T-helper 2 cell treated with Interferon-gamma antibody and Interleukin-4, amounts not matched to agents 100 ng/mL and 5 ng/mL, for 36 hours (primary cell): ENCODE data around the gene UPK3BL2. TPM values are rescaled to one million over a fixed set of nuclear protein-coding genes. Genes with fewer than 3 reads are reported as not detected.
"Not testable (repeated sequence)": the region's sequence is repeated elsewhere in the genome, so short reads cannot be mapped to it uniquely, and the experiment has no call there.

Source experiments
- intact Hi-C: fragments of 100-400 bp; cut with micrococcal nuclease; formaldehyde crosslinking; loops from one replicate; pipeline ENCODE4 v1.15.1; 2023
- total RNA-seq: library from RNA; stranded (reverse); gene quantifications from 2 replicates; pipeline ENCODE4 v1.2.3, GENCODE V29; 2022

UPK3BL2 gene
- total RNA-seq, 1 donor from 2014 or later, result 20.6 TPM

DNA sequence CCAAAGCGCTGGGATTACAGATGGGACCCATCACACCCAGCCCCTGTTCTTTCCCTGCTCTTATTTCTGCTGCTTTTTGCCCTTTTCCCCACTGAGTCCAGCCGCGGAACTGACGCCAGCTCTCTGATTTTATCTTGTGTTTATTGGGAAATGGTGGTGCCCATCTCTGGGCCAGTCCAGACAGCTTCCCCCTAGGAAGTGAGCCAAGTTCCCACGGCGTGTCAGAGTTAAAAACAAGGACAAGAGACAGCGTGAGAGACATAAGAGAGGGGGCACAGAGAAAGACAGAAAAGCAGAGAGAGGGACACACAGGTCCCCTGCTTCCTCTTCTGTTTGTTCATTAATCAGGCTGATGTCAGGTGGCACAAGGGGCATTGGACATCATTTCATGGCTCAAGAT is 11.9 kb downstream of the UPK3BL2 start:
- intact Hi-C loops, result not testable (repeated sequence)

DNA sequence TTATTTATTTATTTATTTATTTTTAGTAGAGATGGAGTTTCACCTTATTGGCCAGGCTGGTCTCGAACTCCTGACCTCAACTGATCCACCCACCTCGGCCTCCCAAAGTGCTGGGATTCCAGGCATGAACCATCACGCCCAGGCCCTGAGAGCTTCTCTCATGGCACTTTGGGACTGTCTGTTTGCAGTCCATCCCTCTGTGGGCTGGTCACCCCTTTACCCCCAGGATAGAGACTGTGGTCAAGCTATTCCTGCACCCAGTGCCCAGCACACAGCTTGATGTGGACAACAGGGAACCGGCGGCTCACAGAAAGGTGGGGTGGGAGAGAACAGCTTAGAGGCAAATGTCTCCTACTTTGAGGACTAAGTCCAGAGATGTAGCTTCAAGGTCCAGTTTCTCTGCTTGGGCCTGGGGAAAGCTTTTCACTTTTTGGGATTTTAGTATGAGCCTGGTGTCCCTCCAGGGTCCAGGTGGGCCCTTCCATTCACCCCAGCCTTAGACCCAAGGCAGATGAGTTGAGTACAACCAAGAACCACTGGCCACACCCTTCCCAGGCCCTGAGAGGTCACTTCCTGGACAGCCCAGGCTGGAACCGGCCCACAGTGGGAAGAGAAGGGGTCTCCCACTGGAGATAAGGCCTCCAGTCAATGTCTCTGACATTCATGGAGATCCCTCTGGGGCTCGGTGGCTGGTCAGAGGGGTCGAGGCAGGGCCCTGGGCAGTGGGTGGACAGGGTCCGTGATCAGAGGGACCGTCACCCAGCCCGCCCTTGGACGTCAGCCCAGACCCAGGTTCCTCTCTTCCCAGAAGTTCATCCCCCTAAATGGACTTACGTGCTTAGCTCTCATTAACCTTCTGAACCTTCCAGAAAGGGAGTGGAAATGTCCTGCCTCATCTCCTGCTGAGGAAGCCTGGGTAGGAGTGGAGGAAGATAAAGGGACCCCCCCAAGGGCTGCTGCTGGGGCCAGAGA is 15.4 kb downstream of the UPK3BL2 start:
- intact Hi-C loops, result not testable (repeated sequence)

DNA sequence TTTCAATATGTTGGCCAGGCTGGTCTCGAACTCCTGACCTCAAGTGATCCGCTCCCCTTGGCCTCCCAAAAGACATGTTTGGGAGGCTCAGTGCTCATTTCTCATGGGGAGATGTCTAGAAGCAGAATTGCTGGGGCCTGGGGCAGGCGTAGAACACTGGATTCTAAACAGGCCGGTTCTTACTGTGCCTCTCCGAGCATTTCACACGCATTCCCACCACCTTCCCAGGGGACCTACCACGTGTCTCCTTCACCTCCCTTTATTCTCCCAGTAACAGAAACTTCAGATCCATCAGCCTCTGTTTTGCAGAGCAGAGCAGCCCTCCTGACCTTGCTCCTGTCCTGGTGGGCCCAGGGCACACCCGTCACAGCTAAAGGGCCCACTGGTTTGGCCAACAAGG is 16.3 kb downstream of the UPK3BL2 start:
- intact Hi-C loops, result not testable (repeated sequence)

DNA sequence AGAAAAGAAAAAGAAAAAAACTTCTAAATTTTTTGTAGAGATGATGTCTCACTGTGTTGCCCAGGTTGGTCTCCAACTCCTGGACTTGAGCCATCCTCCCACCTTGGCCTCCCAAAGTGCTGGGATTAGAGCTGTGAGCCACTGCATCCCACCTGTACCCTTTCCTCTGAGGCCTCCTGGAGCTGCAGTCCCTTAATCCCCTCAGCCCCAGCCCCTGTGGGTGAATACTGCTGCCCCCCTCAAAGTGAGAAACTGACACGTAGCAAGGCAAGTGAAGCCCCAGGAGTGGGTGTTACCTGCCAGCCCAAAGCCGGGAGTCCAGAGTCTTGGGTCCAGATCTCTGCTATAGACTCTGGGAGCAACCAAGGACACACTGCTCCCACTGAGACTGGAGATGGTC is 18.7 kb downstream of the UPK3BL2 start:
- intact Hi-C loops, result not testable (repeated sequence)

DNA sequence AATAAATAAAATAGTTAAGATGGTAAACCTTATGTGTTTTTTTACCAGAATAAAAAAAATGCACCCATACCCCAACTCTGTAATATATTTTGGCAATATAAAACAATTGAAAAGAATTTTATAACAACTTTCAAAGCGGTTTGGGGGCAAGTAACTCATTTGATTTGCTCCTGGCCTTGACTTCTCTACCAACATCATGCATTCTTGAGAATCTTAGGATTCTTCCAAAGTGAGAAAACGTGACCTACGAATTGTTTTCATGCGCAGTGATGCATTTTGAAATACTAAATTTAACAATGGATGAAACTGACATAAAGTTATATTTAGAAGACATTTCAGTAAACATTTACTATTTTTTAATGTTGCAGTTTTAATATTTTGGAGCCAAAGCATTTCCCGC is 22.7 kb downstream of the UPK3BL2 start:
- intact Hi-C loops, result not testable (repeated sequence)

DNA sequence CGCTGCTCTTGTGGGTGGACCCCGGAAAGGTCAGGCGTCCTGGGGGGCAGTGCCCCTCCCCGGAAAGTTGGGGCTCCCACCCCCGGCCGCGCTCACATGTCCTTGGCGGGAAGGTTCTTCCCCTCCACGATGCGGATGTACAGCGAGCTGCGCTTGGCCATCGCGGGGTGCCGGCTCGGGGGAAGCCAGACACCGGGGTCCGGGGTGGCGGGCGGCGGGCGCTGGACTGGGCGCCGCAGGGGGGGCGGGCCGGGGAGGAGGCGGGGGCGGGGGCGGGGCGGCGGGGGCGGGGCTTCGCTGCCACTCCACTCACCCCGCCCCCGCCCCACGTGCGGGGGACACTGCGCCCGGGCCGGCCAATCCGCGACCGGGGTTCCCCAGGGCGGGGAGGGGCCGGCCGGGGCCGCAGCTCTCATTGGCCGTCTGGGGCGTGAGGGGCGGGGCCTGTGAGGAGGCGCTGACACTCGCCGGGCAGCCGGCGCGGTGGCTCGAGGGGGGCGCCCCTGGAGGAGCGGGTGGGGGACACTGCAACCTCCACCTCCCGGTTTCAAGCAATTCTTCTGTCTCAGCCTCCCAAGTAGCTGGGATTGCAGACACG is 25.8 kb downstream of the UPK3BL2 start, which contains the start of gene RASA4B:
TSS of gene RASA4B (minus strand) at position 228 of the 598 bp plus-strand sequence. CDS start at position 161, 67 bp downstream.
- intact Hi-C loops, result not testable (repeated sequence)

DNA sequence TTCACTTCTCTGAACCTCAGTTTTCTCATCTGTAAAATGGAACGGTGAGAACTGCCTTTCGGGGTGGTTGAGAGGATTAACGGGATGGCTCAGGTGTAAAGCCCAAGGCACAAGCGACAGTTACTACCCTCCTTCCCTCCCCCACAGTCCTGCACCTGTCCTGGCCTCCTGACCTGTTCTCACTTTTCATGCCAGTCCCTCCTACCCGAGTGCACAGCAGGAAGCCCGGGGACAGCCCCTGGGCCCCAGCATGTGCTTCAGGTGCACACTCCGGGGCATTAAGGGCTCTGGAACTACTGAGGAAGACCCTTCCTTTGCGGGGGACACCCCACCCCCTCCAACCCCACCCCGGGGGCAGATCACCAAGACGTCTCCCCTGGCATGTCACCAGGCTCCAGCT is 26.5 kb downstream of the UPK3BL2 start:
- intact Hi-C loops, result not testable (repeated sequence)

DNA sequence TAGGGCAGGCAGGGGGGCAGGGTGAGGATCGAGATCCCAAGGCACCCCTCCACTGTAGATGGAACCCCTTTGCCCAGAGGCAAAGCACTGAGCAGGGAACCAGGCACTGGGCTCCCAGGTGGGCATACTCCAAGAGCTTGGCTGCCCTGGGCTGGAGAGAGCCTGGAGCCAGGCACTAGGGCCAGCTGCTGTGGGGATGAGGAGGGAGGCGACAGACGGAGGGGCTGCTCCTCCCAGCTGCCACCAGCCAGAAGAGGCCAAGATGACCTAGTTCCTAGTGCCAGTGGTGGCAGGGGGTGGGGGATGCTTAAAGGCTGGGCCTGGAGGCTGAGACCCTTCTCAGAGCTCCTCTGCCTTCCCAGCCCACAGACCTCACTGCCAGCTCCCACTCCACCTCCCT is 27.6 kb downstream of the UPK3BL2 start:
- intact Hi-C loops, result not testable (repeated sequence)

DNA sequence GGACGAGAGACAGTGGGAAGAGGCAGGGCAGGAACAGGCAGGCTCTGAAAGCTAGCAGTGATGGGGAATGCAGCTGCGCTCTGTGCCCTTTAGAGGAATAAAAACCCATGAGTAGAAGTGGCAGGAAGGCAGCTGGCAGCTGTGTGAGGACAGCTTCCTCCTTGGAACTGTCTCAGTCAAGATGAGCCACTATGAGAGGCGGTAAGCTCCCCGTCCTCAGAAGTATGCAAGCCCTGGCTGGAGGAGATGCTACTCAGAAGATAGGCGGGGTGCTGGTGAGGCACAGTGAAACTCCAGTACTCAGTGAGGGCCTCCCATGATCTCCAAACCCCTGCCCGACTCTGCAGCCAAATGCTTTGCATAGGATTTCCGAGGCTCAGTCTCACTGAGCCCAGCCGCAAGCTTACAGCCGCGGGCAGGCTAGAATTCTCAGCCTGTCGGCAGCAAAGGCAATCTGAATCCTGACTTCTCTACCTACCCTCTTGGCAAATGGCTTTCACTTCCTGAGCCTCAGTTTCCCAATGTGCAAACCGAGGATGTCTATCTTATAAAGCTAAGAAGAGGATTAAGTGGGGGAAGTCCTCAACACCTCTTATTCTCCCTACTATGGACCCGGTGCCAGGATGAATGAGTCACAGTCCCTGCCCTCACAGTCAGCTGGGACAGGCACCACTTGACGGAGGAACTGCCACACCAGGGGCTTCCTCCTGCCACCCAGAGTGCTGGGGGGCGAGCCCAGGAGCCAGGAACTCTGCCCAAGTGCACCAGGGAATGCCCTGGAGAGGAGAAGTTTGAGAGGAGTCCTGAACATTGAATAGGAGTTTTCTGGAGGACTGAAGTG is 28.4 kb downstream of the UPK3BL2 start:
- intact Hi-C loops, result not testable (repeated sequence)

DNA sequence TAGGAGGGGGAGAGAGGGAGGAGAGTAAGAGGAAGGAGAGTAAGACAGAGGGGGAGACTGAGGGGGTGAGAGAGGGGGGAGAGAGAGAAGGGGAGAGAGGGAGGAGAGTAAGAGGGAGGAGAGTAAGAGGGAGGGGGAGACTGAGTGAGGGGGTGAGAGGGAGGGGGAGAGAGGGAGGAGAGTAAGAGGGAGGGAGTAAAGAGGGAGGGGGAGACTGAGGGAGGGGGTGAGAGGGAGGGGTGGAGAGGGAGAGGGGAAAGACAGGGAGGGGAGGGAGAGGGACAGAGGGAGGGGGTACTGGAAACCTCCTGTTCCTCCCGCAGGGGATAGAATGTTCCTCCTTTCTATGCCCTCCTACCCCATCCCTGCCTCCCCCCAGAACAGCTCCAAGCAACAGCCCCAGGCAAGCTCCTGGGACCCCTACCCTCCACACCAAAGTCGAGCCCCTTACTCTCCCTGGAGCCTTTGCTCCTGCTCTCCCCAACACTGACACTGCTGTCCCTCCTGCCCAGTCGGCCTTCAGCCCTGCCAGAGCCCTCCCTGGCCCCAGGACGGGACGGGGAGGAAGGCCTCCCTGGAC is 30.8 kb downstream of the UPK3BL2 start:
- intact Hi-C loops, result not testable (repeated sequence)

DNA sequence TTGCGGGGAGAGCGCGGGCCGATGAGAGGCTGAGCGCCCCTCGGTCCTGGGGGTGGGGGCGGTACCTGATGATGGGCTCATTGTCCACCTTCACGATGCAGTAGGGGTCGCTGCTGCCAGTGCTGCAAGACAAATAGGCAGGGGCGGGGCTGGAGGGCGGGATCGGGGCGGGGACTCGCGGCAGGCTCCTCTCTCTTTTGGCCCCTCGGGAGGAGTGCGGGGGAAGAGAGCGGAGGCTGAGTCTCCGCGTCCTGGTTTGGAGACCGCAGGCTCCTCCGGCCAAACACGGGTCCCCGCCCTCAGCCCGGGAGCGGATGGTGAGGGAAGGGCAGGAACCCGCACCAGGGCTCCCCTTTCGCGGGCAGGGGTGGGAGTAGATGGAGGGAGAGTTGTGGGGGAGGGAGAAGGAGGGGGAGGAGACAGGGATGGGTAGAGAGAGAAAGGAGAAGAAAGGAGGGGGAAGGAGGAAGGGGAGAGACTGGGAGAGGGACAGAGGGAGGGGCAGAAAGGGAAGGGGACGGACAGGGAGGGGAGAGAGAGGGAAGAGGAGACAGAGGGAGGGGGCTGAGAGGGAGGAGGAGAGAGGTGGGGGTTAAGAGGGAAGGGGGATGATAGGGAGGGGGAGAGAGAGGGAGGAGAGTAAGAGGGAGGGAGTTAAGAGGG is 31.5 kb downstream of the UPK3BL2 start:
- intact Hi-C loops, result not testable (repeated sequence)

DNA sequence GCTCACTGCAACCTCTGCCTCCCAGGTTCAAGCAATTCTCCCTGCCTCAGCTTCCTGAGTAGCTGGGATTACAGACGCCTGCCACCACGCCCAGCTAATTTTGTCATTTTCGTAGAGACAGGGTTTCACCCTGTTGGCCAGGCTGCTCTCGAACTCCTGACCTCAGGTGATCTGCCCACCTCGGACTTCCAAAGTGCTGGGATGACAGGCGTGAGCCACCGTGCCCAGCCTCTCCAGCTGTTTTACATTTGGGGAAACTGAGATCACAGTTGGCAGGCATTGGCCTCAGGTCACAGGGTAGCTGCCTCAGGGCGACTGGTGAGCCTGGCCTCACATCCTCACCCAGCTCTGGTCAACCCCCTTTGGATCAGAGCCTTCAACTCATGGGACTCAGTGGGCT is 32.9 kb downstream of the UPK3BL2 start:
- intact Hi-C loops, result not testable (repeated sequence)

DNA sequence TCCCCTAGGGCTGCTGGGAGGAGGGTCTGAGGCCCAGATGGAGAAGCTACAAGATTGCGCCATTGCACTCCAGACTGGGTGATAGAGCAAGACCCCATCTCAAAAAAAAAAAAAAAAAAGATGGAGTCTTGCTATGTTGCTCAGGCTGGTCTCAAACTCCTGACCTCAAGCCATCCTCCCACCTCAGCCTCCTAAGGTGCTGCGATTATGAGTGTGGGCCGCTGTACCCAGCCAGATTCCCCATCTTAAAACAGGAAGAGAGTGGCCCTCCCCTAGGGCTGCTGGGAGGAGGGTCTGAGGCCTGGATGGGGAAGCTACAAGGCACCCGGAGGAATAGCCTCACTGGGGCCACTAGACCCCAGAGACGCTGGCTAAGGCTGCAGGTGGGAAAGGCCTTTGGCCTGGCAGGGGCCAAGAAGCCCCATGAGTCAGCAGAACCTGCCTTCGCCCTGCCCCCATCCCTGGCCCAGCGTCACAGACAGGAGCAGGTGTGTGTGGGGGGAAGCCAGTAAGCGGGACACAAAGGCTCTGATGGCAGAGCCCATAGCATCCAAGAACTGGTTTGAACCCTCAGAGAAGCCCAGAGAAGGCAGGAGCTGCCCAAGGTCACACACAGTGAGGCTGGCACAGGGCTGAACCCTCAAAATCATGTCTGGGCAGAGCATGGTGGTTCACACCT is 35.9 kb downstream of the UPK3BL2 start:
- intact Hi-C loops, result not testable (repeated sequence)

DNA sequence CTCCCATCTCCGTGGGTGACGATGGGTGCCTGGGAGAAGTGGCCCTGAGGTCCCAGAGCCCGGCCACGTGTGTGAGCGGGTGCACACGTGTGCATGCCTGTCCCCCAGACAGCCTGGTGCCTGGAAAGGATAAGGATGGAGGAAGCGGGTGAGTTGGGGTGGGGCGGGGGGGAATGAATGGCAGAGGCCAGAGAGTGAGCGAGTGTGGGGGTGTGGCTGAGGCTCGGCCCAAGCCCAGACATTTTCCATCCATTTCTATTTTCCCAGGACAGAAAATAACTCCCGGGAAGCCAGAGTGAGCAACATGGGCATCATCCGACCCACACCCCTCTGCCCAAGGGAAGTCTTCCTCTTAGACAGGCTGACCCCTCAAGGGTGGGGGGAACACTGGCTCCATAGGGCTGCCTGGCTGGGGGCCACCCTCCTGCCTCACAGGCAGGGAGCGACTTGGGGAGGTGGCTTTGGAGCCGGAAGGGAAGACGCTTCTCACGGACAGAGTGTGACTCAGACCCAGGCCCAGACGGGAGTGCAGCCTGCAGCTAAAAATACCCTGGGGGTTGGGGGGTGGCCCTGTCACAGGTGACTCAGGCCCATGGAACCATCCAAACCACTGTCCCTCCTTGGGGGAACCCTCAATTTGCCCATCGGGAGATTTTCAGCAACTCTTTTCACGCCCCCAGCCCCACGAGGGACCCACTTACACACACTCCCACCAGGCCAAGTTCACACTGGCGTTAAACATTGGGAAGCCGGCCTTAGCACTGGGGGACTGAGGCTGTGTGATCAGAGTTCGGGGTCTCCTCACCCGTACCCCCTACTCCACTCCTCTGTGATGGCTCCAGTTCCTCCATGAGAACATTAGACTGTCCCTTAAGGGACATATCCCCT is 38.0 kb downstream of the UPK3BL2 start:
- intact Hi-C loops, result not testable (repeated sequence)

DNA sequence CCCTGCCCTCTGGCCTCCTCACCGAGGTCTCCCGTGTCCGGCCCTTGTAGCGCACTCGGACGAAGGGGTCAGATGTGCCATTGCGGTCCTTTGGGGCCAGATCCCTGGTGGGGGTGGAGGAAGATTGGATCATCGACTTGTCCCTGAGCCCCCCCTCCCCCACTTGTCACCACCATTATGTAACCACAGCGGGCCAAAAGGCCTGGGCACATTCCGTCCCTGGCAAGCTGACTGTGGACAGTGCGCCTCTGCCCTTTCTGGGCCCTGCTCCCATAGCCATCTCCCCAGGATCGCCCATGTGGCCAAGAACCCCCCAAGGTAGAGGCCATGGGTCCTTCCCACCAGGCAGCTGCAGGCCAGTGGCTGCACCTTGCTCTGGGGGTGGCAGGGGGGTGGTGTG is 40.4 kb downstream of the UPK3BL2 start:
- intact Hi-C loops, result not testable (repeated sequence)

DNA sequence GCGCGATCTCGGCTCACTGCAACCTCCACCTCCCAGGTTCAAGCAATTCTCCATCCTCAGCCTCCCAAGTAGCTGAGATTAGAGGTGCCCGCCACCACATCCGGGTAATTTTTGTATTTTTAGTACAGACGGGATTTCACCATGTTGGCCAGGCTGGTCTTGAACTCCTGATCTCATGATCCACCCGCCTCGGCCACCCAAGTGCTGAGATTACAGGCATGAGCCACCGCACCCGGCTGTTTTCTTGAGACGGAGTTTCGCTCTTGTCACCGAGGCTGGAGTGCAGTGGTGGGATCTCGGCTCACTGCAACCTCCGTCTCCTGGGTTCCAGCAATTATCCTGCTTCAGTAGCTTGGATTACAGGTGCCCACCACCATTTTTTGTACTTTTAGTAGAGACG is 45.2 kb downstream of the UPK3BL2 start:
- intact Hi-C loops, result not testable (repeated sequence)

DNA sequence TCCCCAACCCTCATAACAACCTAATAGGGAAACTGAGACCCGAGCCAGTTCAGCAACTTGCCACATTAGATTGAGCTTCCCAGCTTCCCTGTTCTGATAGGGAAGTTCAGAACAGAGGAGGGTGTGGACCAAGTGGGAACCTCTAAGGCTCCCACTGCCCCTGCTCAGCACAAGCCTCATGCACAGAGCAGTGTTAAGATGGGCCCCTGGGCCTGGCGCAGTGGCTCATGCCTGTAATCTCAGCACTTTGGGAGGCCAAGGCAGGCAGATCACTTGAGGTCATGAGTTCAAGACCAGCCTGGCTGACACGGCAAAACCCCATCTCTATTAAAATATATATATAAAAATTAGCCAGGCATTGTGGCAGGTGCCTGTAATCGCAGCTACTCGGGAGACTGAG is 46.2 kb downstream of the UPK3BL2 start:
- intact Hi-C loops, result not testable (repeated sequence)

DNA sequence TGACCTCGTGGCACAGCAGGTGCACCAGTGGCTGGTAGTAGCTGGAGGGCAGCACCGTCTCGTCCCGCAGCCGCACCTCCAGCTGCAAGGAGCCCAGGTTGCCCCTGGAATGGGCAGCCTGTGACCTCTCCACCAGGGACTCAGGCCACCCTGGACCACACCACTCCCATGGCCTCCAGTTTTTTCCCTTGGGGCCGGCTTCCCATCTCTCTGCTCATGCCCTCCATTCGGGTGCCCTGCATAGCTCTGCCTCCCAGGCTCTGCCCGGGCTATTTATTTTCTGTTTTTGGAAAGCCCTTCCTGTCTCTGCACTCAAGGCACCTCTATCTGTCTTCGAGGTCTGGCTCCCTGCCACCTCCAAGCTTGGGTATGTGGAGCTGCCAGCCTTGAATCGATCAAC is 46.6 kb downstream of the UPK3BL2 start:
- intact Hi-C loops, result not testable (repeated sequence)
